HG02852 (cell line): ENCODE data around the gene STXBP1.

ENCODE experiments used
- ATAC-seq: cut with Tn5 transposase; IDR thresholded peaks from one replicate; pipeline ENCODE4 v1.9.1; 2021; ENCODE audit warnings: mild to moderate bottlenecking, moderate library complexity; ENCODE audit not compliant: unreplicated experiment

STXBP1 gene

GRCh38 chr9:127689329-127690000 is 77.4 kb downstream of the STXBP1 start:
- no peak for ATAC-seq

GRCh38 chr9:127690735-127691134 is 78.7 kb downstream of the STXBP1 start:
- no peak for ATAC-seq

- ATAC-seq: no peak
Observed at GRCh38 chr9:127692071-127692470, 80.0 kb downstream of the STXBP1 start.

- ATAC-seq: no peak
Observed at GRCh38 chr9:127693143-127693542, 81.1 kb downstream of the STXBP1 start.

- ATAC-seq: no peak
Observed at GRCh38 chr9:127693697-127694096, 81.6 kb downstream of the STXBP1 start.

- ATAC-seq: no peak
Observed at GRCh38 chr9:127694890-127695720, 83.0 kb downstream of the STXBP1 start.

GRCh38 chr9:127697575-127697974 is 85.5 kb downstream of the STXBP1 start:
- ATAC-seq: no peak

DNA sequence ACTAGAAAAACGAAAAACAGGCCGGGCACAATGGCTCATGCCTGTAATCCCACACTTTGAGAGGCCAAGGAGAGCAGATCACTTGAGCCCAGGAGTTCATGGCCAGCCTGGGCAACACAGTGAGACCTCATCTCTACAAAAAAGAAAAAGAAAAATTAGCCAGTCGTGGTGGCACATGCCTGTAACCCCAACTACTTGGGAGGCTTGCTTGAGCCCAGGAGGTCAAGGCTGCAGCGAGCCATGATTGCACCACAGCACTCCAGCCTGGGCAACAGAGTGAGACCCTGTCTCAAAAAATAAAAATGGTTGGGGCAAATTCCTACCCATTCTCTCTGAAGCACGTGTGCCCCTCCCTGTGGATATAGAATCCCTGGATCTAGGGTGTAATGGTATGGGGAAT is 86.3 kb downstream of the STXBP1 start:
- no peak for ATAC-seq

DNA sequence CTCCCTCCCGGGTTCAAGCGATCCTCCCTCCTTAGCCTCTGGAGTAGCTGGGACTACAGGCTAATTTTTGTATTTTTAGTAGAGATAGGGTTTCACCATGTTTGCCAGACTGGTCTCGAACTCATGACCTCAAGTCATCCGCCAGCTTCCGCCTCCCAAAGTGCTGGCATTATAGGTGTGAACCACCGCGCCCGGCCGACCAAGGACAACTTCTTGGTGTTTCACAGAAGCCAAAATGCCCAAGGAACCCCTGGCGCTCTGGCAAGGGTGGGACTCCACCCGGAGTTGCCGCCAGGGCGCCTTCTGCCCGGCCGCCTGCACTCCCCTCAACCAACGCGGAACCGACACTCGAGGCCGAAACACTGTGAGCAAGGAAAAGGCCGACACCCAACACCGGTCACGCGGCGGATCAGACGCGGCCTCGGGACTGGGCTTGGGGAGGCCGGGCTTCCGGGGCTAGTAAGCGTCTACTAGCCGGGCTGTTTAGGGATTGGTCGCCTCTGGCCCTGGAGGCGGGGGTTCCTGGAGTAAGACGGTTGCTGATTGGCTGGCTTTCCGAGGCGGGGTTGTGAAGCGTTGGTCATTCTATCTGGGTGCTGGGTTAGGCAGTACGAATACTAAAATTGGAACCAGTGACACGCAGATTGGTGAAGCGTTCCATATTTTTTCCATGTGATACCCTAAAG is 87.1 kb downstream of the STXBP1 start:
- peak; percentile 91 for ATAC-seq

DNA sequence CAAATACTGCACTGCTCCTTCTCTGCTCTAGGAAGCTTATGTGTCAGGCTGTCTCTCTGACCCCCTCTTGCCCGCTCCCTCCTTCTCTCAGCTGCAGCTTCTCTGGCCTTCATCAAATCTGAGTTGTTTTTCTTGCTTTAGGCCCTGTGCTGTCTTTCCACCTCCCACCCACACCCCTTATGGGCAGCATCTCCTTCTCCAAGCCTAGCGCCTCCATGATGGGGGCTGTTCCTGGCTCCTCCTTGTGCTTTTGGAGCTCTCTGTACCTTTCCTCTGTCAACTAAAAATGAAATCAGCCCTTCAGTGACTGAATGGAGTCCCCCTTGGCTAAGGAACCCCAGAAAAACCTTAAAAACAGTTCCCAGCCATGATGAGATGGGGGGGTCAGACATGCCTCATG is 88.1 kb downstream of the STXBP1 start:
- no peak for ATAC-seq

DNA sequence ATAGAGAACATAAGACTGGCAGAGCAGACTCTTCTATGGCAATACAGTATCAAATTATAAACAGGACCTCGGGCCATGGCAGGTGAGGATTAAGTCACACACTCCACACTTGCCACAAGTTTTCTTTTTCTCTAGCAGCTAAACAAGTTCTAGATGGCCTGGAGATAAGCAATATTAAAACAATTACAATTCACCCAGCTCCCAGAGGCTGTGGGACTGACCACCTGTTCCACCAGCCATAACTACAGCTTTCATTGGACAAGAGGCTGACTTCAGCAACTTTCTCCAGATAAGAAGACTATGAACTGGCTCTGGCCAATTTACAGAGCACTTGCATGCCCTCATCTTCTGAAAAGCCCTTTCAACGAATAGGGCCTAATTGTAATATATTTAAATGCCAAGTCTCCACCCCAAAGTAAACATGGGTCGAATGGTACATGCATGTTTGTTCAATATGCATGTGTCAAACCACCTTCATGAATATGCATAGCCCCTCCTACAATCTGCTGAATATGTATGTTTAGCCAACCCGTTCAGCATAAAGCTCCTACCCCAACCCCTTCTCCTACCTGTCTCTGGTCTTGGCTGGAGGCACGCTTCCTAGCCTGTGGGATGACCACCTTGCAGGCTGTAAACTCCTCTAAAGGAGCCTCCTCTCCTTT is 88.6 kb downstream of the STXBP1 start:
- ATAC-seq: no peak

- no peak for ATAC-seq
Observed at GRCh38 chr9:127703289-127703946, 91.3 kb downstream of the STXBP1 start.

- ATAC-seq: no peak
Observed at GRCh38 chr9:127705577-127706379, 93.7 kb downstream of the STXBP1 start.

DNA sequence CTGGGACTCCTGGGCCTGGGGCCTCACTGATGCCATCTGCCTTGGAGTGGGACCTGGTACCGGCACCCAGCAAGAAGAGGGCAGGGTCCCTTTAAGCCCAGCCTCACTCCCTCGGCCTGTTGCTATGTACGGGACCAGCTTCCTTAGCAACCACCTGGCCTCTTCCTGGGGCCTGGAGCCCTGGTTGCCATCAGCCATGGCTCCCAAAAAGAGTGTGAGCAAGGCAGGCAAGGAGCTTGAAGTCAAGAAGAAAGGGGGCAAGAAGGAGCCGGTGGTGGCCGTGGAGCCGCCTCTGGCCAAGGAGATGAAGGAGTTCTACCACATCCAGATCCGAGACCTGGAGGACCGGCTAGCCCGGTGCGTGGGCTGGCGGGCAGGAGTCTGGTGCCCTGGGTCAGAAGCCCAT is 94.8 kb downstream of the STXBP1 start, which contains the start of gene CFAP157:
TSS of gene CFAP157 (plus strand) at position 153 of the 406 bp plus-strand sequence. CDS start at position 197, 44 bp downstream.
- no peak for ATAC-seq

- no peak for ATAC-seq
Observed at GRCh38 chr9:127707766-127708165, 95.7 kb downstream of the STXBP1 start.

GRCh38 chr9:127708952-127709587 is 97.0 kb downstream of the STXBP1 start:
- no peak for ATAC-seq

DNA sequence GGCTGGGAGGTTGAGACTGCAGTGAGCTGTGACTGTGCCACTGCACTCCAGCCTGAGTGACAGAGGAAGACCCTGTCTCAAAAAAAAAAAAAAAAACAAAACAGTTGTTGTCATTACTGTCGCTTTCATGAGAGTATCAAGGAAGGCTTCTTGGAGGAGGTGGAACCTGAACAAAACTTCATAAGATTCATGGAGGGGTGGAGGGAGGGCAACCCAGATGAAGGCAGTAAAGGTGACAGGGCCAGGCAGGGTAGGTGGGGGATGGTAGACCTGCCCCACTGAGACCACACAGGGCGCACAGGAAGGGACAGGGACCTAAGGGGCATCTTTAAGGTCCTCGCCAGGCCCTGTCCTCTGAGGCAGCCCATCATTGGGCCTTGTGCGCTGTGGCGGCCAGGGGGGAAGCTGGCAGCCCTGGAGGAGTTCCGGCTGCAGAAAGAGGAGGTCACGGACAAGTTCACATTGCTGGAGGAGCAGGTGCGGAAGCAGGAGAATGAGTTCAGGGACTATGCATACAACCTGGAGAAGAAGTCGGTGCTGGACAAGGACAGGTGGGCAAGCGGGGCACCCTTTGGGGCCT is 98.2 kb downstream of the STXBP1 start:
- ATAC-seq: no peak

DNA sequence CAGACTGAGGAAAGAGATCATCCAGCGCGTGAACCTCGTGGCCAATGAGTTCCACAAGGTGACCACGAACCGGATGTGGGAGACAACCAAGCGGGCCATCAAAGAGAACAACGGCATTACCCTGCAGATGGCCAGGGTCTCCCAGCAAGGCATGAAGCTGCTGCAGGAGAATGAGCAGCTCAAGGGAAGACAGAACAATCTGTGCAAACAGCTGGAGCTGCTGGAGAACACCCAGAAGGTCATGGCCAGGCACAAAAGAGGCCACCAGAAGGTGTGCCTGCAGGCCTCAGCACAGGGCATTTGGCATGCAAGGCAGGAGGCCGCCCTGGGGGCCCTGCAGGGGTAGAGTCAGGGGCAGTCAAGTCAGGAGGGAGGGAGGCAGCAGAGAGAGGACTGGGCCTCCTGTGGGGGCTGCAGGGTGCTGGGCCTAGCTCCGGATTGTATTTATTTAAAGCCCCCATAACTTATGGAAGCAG is 99.2 kb downstream of the STXBP1 start:
- no peak for ATAC-seq

- no peak for ATAC-seq
Observed at GRCh38 chr9:127711831-127712274, 99.8 kb downstream of the STXBP1 start.
